HepG2 (cell line): ENCODE measurements around the gene SLC25A22. TPM values are rescaled to one million over a fixed set of nuclear protein-coding genes. Genes with fewer than 3 reads are reported as not detected.
A peak's percentile ranks its signal among the peaks of the same experiment; 100 is the strongest.

Source experiments
- ARID2 ChIP-seq: sonication (generic); formaldehyde crosslinking; IDR thresholded peaks from 2 replicates; pipeline ENCODE4 v1.8.1; 2022; ENCODE audit warnings: mild to moderate bottlenecking, missing genetic modification reagents, borderline replicate concordance
- BCL6 ChIP-seq: IDR thresholded peaks from 2 replicates; pipeline ENCODE4 v1.6.1; 2016; ENCODE audit warnings: missing genetic modification reagents, missing compliant biosample characterization
- BRD4 ChIP-seq: sonication (generic); formaldehyde crosslinking; IDR thresholded peaks from 2 replicates; pipeline ENCODE4 v1.4.0; 2020; ENCODE audit warnings: missing genetic modification reagents
- EHMT2 ChIP-seq: fragments of 200-600 bp; sonication (generic); IDR thresholded peaks from 2 replicates; pipeline ENCODE4 v1.7.0; 2017; ENCODE audit warnings: antibody characterized with exemption, low read depth, low read length, borderline replicate concordance
- HES4 ChIP-seq: sonication (generic); formaldehyde crosslinking; IDR thresholded peaks from 2 replicates; pipeline ENCODE4 v1.9.0; 2021; ENCODE audit warnings: mild to moderate bottlenecking, missing genetic modification reagents, borderline replicate concordance
- HOXA9 ChIP-seq: sonication (generic); formaldehyde crosslinking; IDR thresholded peaks from 2 replicates; pipeline ENCODE4 v1.8.1; 2022; ENCODE audit warnings: missing genetic modification reagents, mild to moderate bottlenecking, moderate library complexity, borderline replicate concordance
- IRX3 ChIP-seq: sonication (generic); formaldehyde crosslinking; IDR thresholded peaks from 2 replicates; pipeline ENCODE4 v1.8.1; 2023; ENCODE audit warnings: mild to moderate bottlenecking, low read depth, missing genetic modification reagents, borderline replicate concordance
- ISL2 ChIP-seq: sonication (generic); formaldehyde crosslinking; IDR thresholded peaks from 2 replicates; pipeline ENCODE4 v1.5.0; 2020; ENCODE audit warnings: missing genetic modification reagents
- MED13 ChIP-seq: sonication (generic); formaldehyde crosslinking; IDR thresholded peaks from 2 replicates; pipeline ENCODE4 v1.5.0; 2020; ENCODE audit warnings: missing genetic modification reagents
- NBN ChIP-seq: fragments of 450-650 bp; conservative IDR thresholded peaks from 2 replicates; pipeline ENCODE4 v1.6.1; 2017
- PHF21A ChIP-seq: sonication (generic); formaldehyde crosslinking; IDR thresholded peaks from 2 replicates; pipeline ENCODE4 v1.5.0; 2020; ENCODE audit warnings: mild to moderate bottlenecking, missing genetic modification reagents
- RXRA ChIP-seq: sonication (generic); formaldehyde crosslinking; IDR thresholded peaks from 2 replicates; pipeline ENCODE4 v1.5.1; 2020; ENCODE audit warnings: missing genetic modification reagents
- YY1 ChIP-seq: IDR thresholded peaks from 2 replicates; pipeline ENCODE4 v1.6.1; 2011; ENCODE audit warnings: low read length, low read depth, moderate library complexity, mild to moderate bottlenecking; ENCODE audit not compliant: insufficient read depth, insufficient replicate concordance
- ZFP1 ChIP-seq: IDR thresholded peaks from 2 replicates; pipeline ENCODE4 v1.6.1; 2016
- ZNF296 ChIP-seq: sonication (generic); formaldehyde crosslinking; conservative IDR thresholded peaks from 2 replicates; pipeline ENCODE4 v1.5.0; 2020; ENCODE audit warnings: mild to moderate bottlenecking, missing genetic modification reagents
- ZNF343 ChIP-seq: sonication (generic); formaldehyde crosslinking; IDR thresholded peaks from 2 replicates; pipeline ENCODE4 v1.4.0; 2020; ENCODE audit warnings: mild to moderate bottlenecking, missing genetic modification reagents
- ZNF563 ChIP-seq: sonication (generic); formaldehyde crosslinking; IDR thresholded peaks from 2 replicates; pipeline ENCODE4 v1.8.0; 2022; ENCODE audit warnings: mild to moderate bottlenecking, moderate library complexity, missing genetic modification reagents
- ZNF619 ChIP-seq: sonication (generic); formaldehyde crosslinking; IDR thresholded peaks from 2 replicates; pipeline ENCODE4 v1.4.0; 2020; ENCODE audit warnings: mild to moderate bottlenecking, missing genetic modification reagents
- ZNF784 ChIP-seq: sonication (generic); formaldehyde crosslinking; IDR thresholded peaks from 2 replicates; pipeline ENCODE4 v1.5.1; 2020; ENCODE audit warnings: missing genetic modification reagents, mild to moderate bottlenecking, borderline replicate concordance
- ZSCAN31 ChIP-seq: sonication (generic); formaldehyde crosslinking; IDR thresholded peaks from 2 replicates; pipeline ENCODE4 v1.5.0; 2020; ENCODE audit warnings: low read depth, mild to moderate bottlenecking, missing genetic modification reagents
- polyA plus RNA-seq, 8 experiments: library from polyadenylated mRNA; depleted of rRNA in 3 of 8; stranded (reverse) in 7 of 8; unstranded in 1 of 8; fragments of >200 nt; fragmentation: Illumina TruSeq in 4 of 8; extraction: Trizol in 4 of 8; gene quantifications; 2 replicates each; pipeline versions ENCODE4 v1.2.1 to v1.2.3, GENCODE V29; 2011 to 2016; ENCODE audit warnings: low read depth in 4 of 8, missing spikeins in 1 of 8, mixed read lengths in 1 of 8; ENCODE audit not compliant: insufficient read depth in 1 of 8
- total RNA-seq, 5 experiments: library from RNA; depleted of rRNA; stranded (reverse); fragments of >200 nt; fragmentation: Illumina TruSeq; extraction: Trizol; gene quantifications; 2 replicates each; pipeline ENCODE4 v1.2.3, GENCODE V29; 2016; ENCODE audit warnings: low read depth in 1 of 5
- TF ChIP-seq, protein P1 (sequence below): sonication (generic); formaldehyde crosslinking; IDR thresholded peaks from 2 replicates; pipeline ENCODE4 v1.4.0; 2020; ENCODE audit warnings: mild to moderate bottlenecking, missing genetic modification reagents
- TF ChIP-seq, protein P2 (sequence below): sonication (generic); formaldehyde crosslinking; IDR thresholded peaks from 2 replicates; pipeline ENCODE4 v1.4.0; 2020; ENCODE audit warnings: missing genetic modification reagents
- TF ChIP-seq, protein P3 (sequence below): IDR thresholded peaks from 2 replicates; pipeline ENCODE4 v1.6.1; 2016; ENCODE audit warnings: control low read depth
- TF ChIP-seq, protein P4 (sequence below): sonication (generic); formaldehyde crosslinking; IDR thresholded peaks from 2 replicates; pipeline ENCODE4 v1.5.0; 2020; ENCODE audit warnings: missing genetic modification reagents

The SLC25A22 gene
- total and polyA plus RNA-seq, 2 of the 13 experiments (the other 11 are each of a cell fraction or from before 2014, with no cell fraction given): 12.4 to 19.2 TPM

- TF ChIP-seq YY1: peak; percentile 61
- peak; percentile 86; the same call in 1 of the 2 replicates for TF ChIP-seq ZNF343 (CRISPR knock-in tag)
- TF ChIP-seq ZNF619 (CRISPR knock-in tag): peak; percentile 80; the same call in 1 of the 2 replicates
- TF ChIP-seq ISL2: peak; percentile 24
- no peak for TF ChIP-seq ZFP1 (CRISPR knock-in tag)
- TF ChIP-seq BCL6: no peak
- TF ChIP-seq ZSCAN31 (CRISPR knock-in tag): peak; percentile 77; the same call in 1 of the 2 replicates
- TF ChIP-seq BRD4 (CRISPR knock-in tag): no peak
- TF ChIP-seq, protein P1, sequence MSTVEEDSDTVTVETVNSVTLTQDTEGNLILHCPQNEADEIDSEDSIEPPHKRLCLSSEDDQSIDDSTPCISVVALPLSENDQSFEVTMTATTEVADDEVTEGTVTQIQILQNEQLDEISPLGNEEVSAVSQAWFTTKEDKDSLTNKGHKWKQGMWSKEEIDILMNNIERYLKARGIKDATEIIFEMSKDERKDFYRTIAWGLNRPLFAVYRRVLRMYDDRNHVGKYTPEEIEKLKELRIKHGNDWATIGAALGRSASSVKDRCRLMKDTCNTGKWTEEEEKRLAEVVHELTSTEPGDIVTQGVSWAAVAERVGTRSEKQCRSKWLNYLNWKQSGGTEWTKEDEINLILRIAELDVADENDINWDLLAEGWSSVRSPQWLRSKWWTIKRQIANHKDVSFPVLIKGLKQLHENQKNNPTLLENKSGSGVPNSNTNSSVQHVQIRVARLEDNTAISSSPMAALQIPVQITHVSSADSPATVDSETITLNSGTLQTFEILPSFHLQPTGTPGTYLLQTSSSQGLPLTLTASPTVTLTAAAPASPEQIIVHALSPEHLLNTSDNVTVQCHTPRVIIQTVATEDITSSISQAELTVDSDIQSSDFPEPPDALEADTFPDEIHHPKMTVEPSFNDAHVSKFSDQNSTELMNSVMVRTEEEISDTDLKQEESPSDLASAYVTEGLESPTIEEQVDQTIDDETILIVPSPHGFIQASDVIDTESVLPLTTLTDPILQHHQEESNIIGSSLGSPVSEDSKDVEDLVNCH: no peak
- peak; percentile 66 for TF ChIP-seq PHF21A (CRISPR knock-in tag)
- no peak for TF ChIP-seq ZNF296
- TF ChIP-seq IRX3 (CRISPR knock-in tag): peak; percentile 59; the same call in 1 of the 2 replicates
- 0 out of 2 replicates have a peak, but pooled peaks have one; percentile 17 for TF ChIP-seq HES4
- no peak for TF ChIP-seq RXRA
- TF ChIP-seq, protein P2, sequence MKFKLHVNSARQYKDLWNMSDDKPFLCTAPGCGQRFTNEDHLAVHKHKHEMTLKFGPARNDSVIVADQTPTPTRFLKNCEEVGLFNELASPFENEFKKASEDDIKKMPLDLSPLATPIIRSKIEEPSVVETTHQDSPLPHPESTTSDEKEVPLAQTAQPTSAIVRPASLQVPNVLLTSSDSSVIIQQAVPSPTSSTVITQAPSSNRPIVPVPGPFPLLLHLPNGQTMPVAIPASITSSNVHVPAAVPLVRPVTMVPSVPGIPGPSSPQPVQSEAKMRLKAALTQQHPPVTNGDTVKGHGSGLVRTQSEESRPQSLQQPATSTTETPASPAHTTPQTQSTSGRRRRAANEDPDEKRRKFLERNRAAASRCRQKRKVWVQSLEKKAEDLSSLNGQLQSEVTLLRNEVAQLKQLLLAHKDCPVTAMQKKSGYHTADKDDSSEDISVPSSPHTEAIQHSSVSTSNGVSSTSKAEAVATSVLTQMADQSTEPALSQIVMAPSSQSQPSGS (CRISPR knock-in tag): peak; percentile 31; the same call in 1 of the 2 replicates
- TF ChIP-seq ARID2: no peak
- TF ChIP-seq NBN: no peak
- peak; percentile 62 for TF ChIP-seq ZNF563 (CRISPR knock-in tag)
- no peak for TF ChIP-seq EHMT2
- TF ChIP-seq, protein P3, sequence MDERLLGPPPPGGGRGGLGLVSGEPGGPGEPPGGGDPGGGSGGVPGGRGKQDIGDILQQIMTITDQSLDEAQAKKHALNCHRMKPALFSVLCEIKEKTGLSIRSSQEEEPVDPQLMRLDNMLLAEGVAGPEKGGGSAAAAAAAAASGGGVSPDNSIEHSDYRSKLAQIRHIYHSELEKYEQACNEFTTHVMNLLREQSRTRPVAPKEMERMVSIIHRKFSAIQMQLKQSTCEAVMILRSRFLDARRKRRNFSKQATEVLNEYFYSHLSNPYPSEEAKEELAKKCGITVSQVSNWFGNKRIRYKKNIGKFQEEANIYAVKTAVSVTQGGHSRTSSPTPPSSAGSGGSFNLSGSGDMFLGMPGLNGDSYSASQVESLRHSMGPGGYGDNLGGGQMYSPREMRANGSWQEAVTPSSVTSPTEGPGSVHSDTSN (CRISPR knock-in tag): no peak
- TF ChIP-seq, protein P4, sequence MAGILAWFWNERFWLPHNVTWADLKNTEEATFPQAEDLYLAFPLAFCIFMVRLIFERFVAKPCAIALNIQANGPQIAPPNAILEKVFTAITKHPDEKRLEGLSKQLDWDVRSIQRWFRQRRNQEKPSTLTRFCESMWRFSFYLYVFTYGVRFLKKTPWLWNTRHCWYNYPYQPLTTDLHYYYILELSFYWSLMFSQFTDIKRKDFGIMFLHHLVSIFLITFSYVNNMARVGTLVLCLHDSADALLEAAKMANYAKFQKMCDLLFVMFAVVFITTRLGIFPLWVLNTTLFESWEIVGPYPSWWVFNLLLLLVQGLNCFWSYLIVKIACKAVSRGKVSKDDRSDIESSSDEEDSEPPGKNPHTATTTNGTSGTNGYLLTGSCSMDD (CRISPR knock-in tag): no peak
- peak; percentile 88 for TF ChIP-seq ZNF784 (CRISPR knock-in tag)
- TF ChIP-seq HOXA9 (CRISPR knock-in tag): no peak; the same call in 1 of the 2 replicates
- peak; percentile 24 for TF ChIP-seq MED13
Measured at GRCh38 chr11:747158-748006, 50.7 kb downstream of the SLC25A22 start, which contains the start of gene TALDO1 (continued).
